Fibroblast of skin of scalp (primary cell): ENCODE results near the gene CFAP119.

Experiments used
- DNase-seq: peaks from one replicate; pipeline ENCODE4 v3.0.0-alpha.2; 2013

CFAP119 gene

DNA sequence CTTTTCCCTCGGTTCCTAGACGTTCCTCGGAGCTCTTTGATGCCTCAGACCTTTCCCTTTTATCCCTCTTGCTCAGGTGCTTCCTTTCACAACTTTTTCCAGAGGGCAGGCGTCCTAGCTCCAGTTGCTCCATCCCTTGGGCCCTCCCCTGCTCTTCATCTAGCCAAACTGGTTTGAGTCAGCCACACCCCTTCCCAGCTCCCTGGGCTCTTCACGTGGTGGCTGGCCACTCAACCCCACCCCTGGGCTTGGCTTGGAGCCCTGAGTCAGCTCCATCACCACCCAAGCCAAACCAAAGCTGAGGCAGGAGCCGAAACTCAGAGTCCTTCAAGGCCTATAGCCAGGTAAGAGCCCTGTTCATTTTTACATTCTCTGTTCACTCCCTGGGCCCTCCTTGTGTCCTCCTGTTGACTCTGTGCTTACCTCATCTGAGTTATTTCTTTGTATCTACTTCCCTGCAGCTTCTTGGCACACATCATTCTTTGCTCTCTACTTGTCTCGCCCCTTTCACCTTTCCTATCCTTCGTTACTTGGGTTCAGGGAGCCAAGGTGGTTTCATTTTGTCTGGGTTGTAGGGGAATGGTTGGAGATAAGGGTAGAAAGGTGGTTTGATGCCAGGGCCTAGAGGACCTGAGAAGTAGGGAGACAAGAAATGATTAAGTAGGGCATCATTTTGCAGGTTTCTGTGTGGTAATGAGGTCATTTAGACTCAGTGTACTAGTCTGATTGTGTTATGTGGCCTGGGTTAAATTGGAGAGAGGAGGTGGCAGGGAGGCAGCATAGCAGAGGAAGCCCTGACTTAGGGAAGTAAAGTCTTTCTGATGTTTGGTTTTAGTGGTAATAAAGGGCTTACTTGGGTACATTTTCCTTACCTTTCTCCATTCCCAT is 21.3 kb downstream of the CFAP119 start:
- DNase-seq: peak; percentile 54

DNA sequence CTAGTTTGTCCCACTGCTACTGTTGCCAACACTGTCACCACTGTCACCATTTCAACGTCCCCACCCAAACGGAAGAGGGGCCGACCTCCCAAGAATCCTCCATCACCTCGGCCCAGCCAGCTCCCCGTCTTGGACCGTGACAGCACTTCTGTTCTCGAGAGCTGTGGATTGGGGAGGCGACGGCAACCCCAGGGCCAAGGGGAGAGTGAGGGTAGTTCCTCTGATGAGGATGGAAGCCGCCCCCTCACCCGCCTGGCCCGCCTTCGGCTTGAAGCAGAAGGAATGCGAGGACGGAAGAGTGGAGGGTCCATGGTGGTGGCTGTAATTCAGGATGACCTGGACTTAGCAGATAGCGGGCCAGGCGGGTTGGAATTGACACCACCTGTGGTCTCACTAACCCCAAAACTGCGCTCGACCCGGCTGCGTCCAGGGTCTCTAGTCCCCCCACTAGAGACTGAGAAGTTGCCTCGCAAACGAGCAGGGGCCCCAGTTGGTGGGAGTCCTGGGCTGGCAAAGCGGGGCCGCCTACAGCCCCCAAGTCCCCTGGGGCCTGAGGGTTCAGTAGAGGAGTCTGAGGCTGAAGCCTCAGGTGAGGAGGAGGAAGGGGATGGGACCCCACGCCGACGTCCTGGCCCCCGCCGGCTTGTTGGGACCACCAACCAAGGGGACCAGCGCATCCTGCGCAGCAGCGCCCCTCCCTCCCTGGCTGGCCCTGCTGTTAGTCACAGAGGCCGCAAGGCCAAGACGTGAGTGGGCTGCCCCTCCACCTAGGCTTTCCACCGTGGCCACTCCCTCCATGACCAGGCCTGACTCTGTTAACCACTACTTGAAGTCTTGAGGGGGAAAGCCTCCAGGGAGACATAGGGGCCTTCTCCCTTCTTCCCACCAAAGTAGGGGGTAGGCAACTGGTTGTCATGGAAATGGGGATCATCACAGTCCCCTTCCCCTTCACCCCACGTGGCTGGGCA is 22.6 kb downstream of the CFAP119 start:
- DNase-seq: no peak

DNA sequence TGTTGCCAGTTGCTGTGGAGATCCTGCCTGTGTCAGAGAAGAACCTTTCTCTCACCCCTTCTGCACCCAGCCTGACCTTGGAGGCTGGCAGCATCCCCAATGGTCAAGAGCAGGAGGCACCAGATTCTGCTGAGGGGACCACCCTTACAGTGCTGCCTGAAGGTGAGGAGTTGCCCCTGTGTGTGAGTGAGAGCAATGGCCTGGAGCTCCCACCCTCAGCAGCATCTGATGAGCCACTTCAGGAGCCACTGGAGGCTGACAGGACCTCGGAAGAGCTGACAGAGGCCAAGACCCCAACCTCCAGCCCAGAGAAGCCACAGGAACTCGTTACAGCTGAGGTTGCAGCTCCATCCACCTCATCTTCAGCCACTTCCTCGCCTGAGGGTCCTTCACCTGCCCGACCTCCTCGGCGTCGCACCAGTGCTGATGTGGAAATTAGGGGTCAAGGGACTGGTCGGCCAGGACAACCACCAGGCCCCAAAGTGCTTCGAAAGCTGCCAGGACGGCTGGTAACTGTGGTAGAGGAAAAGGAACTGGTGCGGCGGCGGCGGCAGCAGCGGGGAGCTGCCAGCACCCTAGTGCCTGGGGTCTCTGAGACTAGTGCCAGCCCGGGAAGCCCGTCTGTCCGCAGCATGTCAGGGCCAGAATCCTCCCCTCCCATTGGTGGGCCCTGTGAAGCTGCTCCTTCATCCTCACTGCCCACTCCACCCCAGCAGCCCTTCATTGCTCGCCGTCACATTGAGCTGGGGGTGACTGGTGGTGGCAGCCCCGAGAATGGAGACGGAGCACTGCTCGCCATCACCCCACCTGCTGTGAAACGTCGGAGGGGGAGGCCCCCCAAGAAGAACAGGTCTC is 23.8 kb downstream of the CFAP119 start:
- DNase-seq: no peak

DNA sequence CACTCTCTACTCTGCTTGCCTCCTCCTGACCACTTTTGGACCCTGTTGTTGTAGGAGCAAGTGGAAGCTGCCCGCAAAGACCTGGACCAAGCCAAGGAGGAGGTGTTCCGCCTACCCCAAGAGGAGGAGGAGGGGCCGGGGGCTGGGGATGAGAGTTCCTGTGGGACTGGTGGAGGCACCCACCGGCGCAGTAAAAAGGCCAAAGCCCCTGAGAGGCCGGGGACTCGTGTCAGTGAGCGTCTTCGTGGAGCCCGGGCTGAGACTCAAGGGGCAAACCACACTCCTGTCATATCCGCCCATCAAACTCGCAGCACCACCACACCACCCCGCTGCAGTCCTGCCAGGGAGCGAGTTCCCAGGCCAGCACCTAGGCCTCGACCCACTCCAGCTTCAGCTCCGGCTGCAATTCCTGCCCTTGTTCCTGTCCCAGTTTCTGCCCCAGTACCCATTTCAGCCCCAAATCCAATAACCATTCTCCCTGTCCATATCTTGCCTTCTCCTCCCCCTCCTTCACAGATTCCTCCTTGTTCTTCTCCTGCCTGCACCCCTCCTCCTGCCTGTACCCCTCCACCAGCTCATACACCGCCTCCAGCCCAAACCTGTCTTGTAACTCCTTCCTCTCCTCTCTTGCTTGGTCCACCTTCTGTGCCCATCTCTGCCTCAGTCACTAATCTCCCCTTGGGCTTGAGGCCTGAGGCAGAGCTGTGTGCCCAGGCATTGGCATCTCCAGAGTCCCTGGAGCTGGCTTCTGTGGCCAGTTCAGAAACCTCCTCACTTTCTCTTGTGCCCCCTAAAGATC is 24.7 kb downstream of the CFAP119 start:
- DNase-seq: no peak

DNA sequence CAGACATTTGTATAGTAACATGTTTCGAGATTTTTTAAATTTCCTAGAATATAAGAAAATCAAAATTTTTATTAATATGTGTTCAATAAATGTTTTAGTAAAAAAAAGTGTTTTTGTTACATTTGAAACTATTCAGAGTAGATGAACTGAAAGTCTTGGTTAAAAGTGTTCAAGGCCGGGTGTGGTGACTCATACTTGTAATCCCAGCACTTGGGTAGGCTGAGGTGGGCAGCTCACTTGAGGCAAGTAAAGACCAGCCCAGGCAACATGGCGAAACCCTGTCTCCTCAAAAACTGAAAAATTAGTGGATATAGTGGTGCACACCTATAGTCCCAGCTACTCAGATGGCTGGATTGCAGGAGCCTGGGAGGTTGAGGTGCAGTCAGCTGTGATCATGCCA is 30.5 kb downstream of the CFAP119 start:
- DNase-seq: no peak

DNA sequence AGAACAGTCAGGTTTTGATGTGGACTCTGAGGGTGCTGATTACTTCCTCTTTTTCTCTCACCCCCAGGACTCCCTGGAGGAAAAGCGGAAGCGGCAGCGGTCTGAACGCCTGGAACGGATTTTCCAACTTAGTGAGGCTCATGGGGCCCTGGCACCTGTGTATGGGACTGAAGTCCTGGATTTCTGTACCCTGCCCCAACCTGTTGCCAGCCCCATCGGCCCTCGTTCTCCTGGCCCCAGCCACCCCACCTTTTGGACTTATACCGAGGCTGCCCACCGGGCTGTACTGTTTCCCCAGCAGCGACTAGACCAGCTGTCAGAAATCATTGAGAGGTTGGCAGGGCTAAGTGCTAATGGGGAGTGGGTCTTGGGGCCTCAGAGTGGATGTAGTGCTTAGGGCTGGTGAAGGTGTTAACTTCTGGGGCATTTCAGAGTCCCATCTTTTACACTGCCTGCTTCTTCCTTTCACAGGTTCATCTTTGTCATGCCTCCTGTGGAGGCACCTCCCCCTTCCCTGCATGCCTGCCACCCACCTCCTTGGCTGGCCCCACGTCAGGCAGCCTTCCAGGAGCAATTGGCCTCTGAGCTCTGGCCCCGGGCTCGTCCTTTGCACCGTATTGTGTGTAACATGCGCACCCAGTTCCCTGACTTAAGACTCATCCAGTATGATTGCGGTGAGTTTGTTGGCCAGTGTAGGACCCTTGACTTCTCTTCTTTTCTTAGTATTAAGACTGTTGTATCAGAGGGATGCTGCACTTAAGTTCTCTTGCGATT is 32.8 kb downstream of the CFAP119 start:
- DNase-seq: no peak

DNA sequence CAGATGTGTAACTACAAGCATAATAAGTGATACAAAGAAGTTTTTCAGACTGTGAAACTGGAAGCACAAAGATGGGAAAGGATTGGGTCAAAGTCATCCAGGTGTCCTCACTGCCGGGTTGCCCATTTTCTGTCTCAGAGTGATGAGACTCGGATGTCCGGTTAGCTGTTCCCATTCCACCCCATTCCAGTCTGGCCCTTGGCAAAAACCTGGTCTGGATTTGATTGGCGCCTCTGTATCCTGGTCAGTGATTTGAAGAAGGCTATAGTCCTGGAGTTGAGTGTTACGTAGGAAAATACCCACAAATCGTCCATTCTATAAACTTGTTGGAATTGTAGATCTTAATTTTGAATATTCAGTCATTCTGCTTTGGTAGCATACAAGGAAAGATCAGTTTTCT is 33.5 kb downstream of the CFAP119 start:
- no peak for DNase-seq

DNA sequence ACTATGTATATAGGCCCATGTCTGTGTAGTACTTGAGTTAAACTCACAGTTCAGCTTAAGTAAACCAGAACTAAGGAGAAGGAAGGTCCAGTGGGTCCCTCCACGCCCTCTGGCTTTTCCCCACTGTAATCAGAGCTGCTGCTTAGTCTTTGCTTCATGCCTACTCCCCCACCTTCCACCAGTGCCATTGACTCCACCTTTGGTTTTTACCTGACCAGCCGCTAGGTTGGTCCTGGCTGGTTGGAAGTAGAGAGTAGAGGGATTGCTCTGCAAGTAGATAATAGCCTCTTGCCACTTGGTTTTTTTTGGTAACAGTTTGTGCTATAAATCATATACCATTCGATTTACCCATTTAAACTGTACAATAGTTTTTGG is 36.5 kb downstream of the CFAP119 start:
- DNase-seq: no peak

DNA sequence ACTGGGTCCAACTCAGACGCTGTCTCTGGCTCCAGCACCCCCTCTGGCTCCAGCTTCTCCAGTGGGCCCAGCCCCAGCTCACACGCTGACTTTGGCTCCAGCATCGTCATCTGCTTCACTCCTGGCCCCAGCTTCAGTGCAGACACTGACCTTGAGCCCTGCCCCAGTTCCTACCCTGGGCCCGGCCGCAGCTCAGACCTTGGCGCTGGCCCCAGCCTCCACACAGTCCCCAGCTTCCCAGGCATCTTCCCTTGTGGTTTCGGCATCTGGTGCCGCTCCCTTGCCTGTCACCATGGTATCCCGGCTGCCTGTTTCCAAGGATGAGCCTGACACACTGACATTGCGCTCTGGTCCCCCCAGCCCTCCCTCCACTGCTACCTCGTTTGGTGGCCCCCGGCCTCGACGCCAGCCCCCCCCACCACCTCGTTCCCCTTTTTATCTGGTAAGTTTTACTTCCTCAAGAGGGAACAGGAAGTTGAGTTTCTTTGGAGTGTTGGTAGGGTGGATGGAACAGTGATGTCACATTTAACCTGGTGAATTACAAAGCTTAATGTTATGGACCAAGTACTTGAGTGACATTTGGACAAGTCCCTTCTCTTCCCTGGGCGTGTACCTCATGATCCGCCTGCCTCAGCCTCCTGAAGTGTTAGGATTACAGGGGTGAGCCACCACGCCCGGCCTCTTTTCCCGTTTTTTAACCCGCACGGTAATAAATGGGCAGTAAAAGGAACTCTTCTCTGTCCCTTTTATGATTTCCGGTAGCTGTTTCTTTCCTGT is 37.0 kb downstream of the CFAP119 start:
- no peak for DNase-seq

DNA sequence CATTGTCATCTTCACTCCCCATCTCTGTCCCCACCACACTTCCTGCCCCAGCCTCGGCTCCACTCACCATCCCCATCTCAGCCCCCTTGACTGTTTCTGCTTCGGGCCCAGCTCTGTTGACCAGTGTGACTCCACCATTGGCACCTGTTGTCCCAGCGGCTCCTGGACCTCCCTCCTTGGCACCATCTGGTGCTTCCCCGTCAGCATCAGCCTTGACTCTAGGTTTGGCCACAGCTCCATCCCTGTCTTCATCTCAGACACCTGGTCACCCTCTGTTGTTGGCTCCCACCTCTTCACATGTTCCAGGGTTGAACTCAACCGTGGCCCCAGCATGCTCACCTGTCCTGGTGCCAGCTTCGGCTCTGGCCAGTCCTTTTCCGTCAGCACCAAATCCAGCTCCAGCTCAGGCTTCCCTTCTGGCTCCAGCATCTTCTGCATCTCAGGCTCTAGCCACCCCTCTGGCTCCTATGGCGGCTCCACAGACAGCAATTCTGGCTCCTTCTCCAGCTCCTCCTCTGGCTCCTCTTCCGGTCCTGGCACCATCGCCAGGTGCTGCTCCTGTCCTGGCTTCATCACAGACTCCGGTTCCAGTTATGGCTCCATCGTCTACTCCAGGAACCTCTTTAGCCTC is 38.0 kb downstream of the CFAP119 start:
- DNase-seq: no peak

DNA sequence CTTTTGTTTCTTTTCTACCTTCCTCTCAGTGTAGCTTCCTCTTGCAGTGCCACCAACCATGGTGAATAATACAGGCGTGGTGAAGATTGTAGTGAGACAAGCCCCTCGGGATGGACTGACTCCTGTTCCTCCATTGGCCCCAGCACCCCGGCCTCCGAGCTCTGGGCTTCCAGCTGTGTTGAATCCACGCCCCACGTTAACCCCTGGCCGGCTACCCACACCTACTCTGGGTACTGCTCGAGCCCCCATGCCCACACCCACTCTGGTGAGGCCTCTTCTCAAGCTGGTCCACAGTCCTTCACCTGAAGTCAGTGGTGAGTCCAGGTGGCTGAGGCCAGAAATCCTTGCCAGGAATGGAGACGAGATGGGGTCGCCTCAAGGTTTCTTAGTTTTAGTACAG is 38.9 kb downstream of the CFAP119 start:
- no peak for DNase-seq

DNA sequence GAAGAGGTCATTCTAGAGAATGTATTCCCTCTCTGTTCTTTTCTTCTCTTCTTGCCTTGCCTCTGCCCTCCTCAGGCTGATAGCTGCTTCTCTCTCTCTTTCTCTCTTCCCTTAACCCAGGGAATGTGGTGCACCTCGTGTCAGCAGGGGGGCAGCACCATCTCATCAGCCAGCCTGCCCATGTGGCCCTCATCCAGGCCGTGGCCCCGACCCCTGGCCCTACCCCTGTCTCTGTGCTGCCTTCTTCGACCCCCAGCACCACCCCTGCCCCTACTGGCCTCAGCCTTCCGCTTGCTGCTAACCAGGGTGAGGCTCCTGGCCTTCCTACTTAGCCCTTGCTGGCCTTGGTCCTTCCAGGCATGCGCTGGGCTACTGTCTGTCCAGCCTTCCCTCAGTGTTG is 39.4 kb downstream of the CFAP119 start:
- DNase-seq: no peak

DNA sequence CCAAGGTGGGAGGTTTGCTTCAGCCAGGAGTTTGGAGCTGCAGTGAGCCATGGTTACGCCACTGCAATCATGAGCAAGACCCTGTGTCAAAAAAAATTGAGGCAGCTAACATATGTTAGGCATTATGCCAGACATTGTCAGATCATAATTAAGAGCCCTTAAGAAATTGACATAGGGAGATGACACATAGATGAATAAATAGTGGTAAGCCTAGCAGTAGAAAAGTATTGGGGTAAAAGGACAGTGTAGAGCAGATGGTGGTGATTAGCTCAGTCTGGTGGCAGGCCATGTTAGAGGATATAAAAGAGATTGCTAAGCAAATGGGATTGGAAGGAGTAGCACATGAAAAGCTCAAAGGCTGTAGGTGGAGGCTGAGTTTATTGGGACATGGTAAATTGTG is 40.3 kb downstream of the CFAP119 start:
- DNase-seq: no peak

DNA sequence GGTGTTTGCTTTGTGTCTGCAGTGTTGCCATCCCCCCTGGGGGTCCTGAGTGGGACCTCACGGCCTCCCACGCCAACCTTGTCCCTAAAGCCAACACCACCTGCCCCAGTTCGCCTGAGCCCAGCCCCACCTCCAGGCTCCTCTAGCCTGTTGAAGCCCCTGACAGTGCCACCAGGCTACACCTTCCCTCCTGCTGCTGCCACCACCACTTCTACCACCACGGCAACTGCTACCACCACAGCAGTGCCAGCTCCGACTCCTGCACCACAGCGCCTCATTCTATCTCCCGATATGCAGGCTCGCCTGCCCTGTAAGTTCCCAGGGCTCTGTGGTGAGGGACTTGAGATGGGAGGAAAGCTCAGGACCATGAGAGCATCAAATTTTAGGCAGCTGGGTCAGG is 40.7 kb downstream of the CFAP119 start:
- DNase-seq: no peak

DNA sequence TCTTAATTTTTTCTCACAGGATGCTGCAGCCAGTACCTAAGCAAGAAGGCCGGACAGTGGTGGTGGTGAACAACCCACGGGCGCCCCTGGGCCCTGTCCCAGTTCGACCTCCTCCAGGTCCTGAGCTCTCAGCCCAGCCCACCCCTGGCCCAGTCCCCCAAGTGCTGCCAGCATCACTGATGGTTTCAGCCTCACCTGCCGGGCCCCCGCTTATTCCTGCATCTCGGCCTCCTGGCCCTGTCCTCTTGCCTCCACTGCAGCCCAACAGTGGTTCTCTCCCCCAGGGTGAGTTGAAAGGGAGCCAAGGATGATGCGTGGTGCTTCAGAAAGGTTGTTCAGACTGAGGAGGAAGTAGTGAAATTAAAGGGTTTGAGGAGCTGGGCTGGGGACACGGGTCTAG is 41.2 kb downstream of the CFAP119 start:
- no peak for DNase-seq

DNA sequence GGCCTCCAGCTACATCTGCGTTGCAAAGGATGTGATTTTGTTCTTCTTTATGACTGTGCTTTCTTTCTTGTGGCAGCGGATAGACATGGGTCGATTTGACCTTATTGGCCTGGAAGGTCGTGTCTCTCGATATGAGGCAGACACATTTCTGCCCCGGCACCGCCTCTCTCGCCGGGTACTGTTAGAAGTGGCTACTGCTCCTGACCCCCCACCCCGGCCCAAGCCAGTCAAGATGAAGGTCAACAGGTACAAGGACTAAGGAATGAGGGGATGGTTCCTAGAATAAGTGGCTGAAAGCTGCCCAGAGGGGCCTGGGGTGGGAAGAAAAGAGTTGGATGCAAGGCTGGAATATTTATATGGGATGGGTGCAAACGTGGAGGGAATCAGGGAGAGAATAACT is 41.8 kb downstream of the CFAP119 start:
- DNase-seq: no peak

DNA sequence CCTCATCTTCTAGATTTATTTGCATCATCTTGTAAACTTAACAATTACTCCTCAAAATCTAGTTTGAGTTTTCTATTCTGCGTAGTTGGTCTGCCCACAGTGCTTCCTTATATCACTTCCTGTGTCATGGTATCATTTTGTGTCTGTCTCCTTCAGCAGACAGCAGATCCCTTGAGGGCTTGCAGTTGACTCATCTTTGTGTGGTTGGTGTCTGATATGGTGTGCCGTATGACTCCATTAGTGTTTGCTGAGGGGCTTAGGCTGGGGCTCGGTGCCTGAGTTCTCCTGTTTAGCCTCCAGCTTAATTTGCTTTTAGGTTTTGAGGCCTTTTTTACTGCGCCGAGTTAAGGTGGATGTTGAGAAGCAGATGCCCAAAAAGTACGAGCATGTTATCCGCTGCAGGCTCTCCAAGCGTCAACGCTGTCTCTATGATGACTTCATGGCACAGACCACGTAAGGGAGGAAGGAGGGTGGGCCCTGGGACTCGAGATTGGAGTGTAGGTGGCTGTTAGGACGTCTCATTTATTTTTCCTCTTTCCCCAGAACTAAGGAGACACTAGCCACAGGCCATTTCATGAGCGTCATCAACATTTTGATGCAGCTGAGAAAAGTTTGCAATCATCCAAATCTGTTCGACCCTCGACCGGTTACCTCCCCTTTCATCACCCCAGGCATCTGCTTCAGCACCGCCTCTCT is 46.0 kb downstream of the CFAP119 start:
- DNase-seq: peak; percentile 31

DNA sequence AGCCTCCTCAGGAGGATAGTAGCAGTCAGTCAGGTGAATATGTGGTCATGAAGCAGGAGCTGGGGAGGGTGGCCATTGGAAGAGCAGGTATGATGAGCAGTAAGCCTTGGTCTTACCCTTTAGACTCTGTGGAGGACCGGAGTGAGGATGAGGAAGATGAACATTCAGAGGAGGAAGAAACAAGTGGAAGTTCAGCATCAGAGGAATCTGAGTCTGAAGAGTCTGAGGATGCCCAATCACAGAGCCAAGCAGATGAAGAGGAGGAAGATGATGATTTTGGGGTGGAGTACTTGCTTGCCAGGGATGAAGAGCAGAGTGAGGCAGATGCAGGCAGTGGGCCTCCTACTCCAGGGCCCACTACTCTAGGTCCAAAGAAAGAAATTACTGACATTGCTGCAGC is 50.1 kb downstream of the CFAP119 start:
- DNase-seq: no peak

DNA sequence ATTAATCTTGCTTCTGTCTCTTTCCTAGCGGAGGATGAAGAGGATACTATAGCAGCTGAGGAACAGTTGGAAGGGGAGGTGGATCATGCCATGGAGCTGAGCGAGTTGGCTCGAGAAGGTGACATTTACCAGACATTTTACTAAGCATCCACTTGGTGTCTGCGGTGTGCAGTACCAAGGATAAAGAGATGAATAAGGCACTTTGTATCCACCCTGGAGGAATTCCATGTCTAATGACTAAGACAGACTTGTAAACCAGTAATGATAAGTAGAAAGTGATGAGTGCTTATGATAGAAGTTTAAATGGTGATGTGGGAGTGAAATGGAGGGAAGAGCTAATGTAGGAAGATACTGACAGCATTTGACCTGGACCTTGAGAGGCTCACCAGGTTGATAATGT is 50.9 kb downstream of the CFAP119 start:
- DNase-seq: no peak
